ENCODE data around the gene MRPS7.

Gene MRPS7

GRCh38 chr17:75261336-75262111 is at the start of gene MRPS7, which contains the start of gene GGA3:
Gene MRPS7, plus strand, starts transcription at chr17:75261879. Its CDS starts 22 bp downstream, at chr17:75261901.
Gene GGA3, minus strand, starts transcription at chr17:75261606. Its CDS starts 19 bp downstream, at chr17:75261587.
- peak; percentile 94 for DNase-seq (ENCODE audit: low read depth)

- DNase-seq (ENCODE audit: low read depth): no peak
Observed at GRCh38 chr17:75218131-75218530, 43.5 kb upstream of the MRPS7 start.

GRCh38 chr17:75219815-75220214 is 41.9 kb upstream of the MRPS7 start:
- DNase-seq (ENCODE audit: low read depth): no peak

GRCh38 chr17:75225016-75225415 is 36.7 kb upstream of the MRPS7 start:
- no peak for DNase-seq (ENCODE audit: low read depth)

GRCh38 chr17:75227729-75228128 is 34.0 kb upstream of the MRPS7 start:
- no peak for DNase-seq (ENCODE audit: low read depth)

- DNase-seq (ENCODE audit: low read depth): no peak
Observed at GRCh38 chr17:75228305-75228704, 33.4 kb upstream of the MRPS7 start.

- no peak for DNase-seq (ENCODE audit: low read depth)
Observed at GRCh38 chr17:75228847-75229246, 32.8 kb upstream of the MRPS7 start.

- no peak for DNase-seq (ENCODE audit: low read depth)
Observed at GRCh38 chr17:75231071-75231470, 30.6 kb upstream of the MRPS7 start.

- no peak for DNase-seq (ENCODE audit: low read depth)
Observed at GRCh38 chr17:75231741-75232464, 29.8 kb upstream of the MRPS7 start.

GRCh38 chr17:75232786-75233185 is 28.9 kb upstream of the MRPS7 start:
- no peak for DNase-seq (ENCODE audit: low read depth)

- DNase-seq (ENCODE audit: low read depth): no peak
Observed at GRCh38 chr17:75237100-75238014, 24.3 kb upstream of the MRPS7 start.

GRCh38 chr17:75238020-75238580 is 23.6 kb upstream of the MRPS7 start:
- no peak for DNase-seq (ENCODE audit: low read depth)

- peak; percentile 47 for DNase-seq (ENCODE audit: low read depth)
Observed at GRCh38 chr17:75238684-75239191, 22.9 kb upstream of the MRPS7 start.

GRCh38 chr17:75239214-75239613 is 22.5 kb upstream of the MRPS7 start:
- DNase-seq (ENCODE audit: low read depth): no peak

GRCh38 chr17:75239778-75240393 is 21.8 kb upstream of the MRPS7 start:
- DNase-seq (ENCODE audit: low read depth): no peak

- DNase-seq (ENCODE audit: low read depth): no peak
Observed at GRCh38 chr17:75240394-75241142, 21.1 kb upstream of the MRPS7 start.

GRCh38 chr17:75241143-75241430 is 20.6 kb upstream of the MRPS7 start:
- no peak for DNase-seq (ENCODE audit: low read depth)

- DNase-seq (ENCODE audit: low read depth): no peak
Observed at GRCh38 chr17:75241502-75241901, 20.2 kb upstream of the MRPS7 start.

GRCh38 chr17:75241996-75242460 is 19.7 kb upstream of the MRPS7 start:
- DNase-seq (ENCODE audit: low read depth): no peak

- DNase-seq (ENCODE audit: low read depth): no peak
Observed at GRCh38 chr17:75242461-75243042, 19.1 kb upstream of the MRPS7 start.

Measured in activated T-helper 9 cell treated with anti-CD3 and anti-CD28 coated beads, Interleukin-2, amount 50 U/mL, for 16 hours (primary cell).